ENCODE data around the gene RAB44. TPM values are rescaled to one million over a fixed set of nuclear protein-coding genes. Genes with fewer than 3 reads are reported as not detected.

RAB44 gene
- total and polyA plus RNA-seq, 3 experiments from 2014 or later, result not detected

- no peaks in the 10 kb centered on the region for H3K27me3 ChIP-seq (ENCODE audit: insufficient read depth, low read length, poor library complexity, severe bottlenecking)
- Mint-ChIP-seq H3K4me1 (no peaks in the 10 kb centered on the region), H3K27ac (no peak overlapping the region), H3K27me3 (peaks cover 0 to 4% of the 10 kb centered on the region in 2 donors), H3K36me3 (no peaks in the 10 kb centered on the region), H3K9me3 (no peaks in the 10 kb centered on the region), H3K4me3 (no peak overlapping the region)
- ChIA-PET CTCF (no interaction called here), POLR2A (interaction anchor here (0.5 kb wide), 1 partner anchor 1432 kb away, joined by 5 read pairs; no protein-coding TSS in a partner anchor)
- no peaks in the 10 kb centered on the region for H3K36me3 ChIP-seq (ENCODE audit: insufficient read depth, low read length)
- H3K4me1 ChIP-seq (ENCODE audit: insufficient read depth, low read length), result no peaks in the 10 kb centered on the region
- DNase-seq, result no peak
- no peaks in the 10 kb centered on the region for H3K9me3 ChIP-seq (ENCODE audit: low read length)
- H3K4me3 ChIP-seq (ENCODE audit: low read length), result no peak overlapping the region
- no peak overlapping the region for H3K27ac ChIP-seq (ENCODE audit: low read depth, low read length)
These were observed 17.8 kb downstream of the RAB44 start for GRCh38 chr6:36715469-36715868.

- peaks cover 0 to 4% of the 10 kb centered on the region in 2 donors for H3K27me3 Mint-ChIP-seq
- ChIA-PET CTCF (no interaction called here), POLR2A (no interaction called here)
- no peak overlapping the region for H3K27ac Mint-ChIP-seq
- no peaks in the 10 kb centered on the region for H3K9me3 Mint-ChIP-seq
- no peaks in the 10 kb centered on the region for H3K36me3 ChIP-seq (ENCODE audit: insufficient read depth, low read length)
- no peaks in the 10 kb centered on the region for H3K4me1 Mint-ChIP-seq
- no peaks in the 10 kb centered on the region for H3K4me1 ChIP-seq (ENCODE audit: insufficient read depth, low read length)
- H3K27me3 ChIP-seq (ENCODE audit: insufficient read depth, low read length, poor library complexity, severe bottlenecking), result no peaks in the 10 kb centered on the region
- no peaks in the 10 kb centered on the region for H3K9me3 ChIP-seq (ENCODE audit: low read length)
- no peak overlapping the region for H3K4me3 ChIP-seq (ENCODE audit: low read length)
- H3K4me3 Mint-ChIP-seq, result no peak overlapping the region
- H3K36me3 Mint-ChIP-seq, result no peaks in the 10 kb centered on the region
- no peak for DNase-seq
- H3K27ac ChIP-seq (ENCODE audit: low read depth, low read length), result no peak overlapping the region
These were observed 19.0 kb downstream of the RAB44 start for GRCh38 chr6:36716476-36717093.

- H3K4me1 Mint-ChIP-seq, result no peaks in the 10 kb centered on the region
- no peaks in the 10 kb centered on the region for H3K36me3 Mint-ChIP-seq
- Histone ChIP-seq H3K4me3 (ENCODE audit: low read length) (no peak overlapping the region), H3K9me3 (ENCODE audit: low read length) (no peaks in the 10 kb centered on the region), H3K27me3 (ENCODE audit: insufficient read depth, low read length, poor library complexity, severe bottlenecking) (no peaks in the 10 kb centered on the region), H3K4me1 (ENCODE audit: insufficient read depth, low read length) (no peaks in the 10 kb centered on the region), H3K36me3 (ENCODE audit: insufficient read depth, low read length) (no peaks in the 10 kb centered on the region), H3K27ac (ENCODE audit: low read depth, low read length) (no peak overlapping the region)
- no peaks in the 10 kb centered on the region for H3K9me3 Mint-ChIP-seq
- no peak overlapping the region for H3K4me3 Mint-ChIP-seq
- ChIA-PET POLR2A (no interaction called here), CTCF (no interaction called here)
- no peak overlapping the region for H3K27ac Mint-ChIP-seq
- peaks cover 0 to 4% of the 10 kb centered on the region in 2 donors for H3K27me3 Mint-ChIP-seq
- no peak for DNase-seq
These were observed 19.7 kb downstream of the RAB44 start for GRCh38 chr6:36717231-36717825.

GRCh38 chr6:36717871-36718540, 20.4 kb downstream of the RAB44 start:
- Mint-ChIP-seq H3K27me3 (peaks cover 0 to 4% of the 10 kb centered on the region in 2 donors), H3K36me3 (no peaks in the 10 kb centered on the region), H3K9me3 (no peaks in the 10 kb centered on the region), H3K4me1 (no peaks in the 10 kb centered on the region), H3K4me3 (no peak overlapping the region), H3K27ac (peak overlapping the region in 1 of 8 donors; percentile 94)
- Histone ChIP-seq H3K4me3 (ENCODE audit: low read length) (no peak overlapping the region), H3K4me1 (ENCODE audit: insufficient read depth, low read length) (no peaks in the 10 kb centered on the region), H3K27ac (ENCODE audit: low read depth, low read length) (no peak overlapping the region), H3K27me3 (ENCODE audit: insufficient read depth, low read length, poor library complexity, severe bottlenecking) (no peaks in the 10 kb centered on the region), H3K36me3 (ENCODE audit: insufficient read depth, low read length) (no peaks in the 10 kb centered on the region), H3K9me3 (ENCODE audit: low read length) (no peaks in the 10 kb centered on the region)
- CTCF ChIA-PET, result no interaction called here
- no peak for DNase-seq
- POLR2A ChIA-PET, result no interaction called here

- no peak overlapping the region for H3K27ac ChIP-seq (ENCODE audit: low read depth, low read length)
- Mint-ChIP-seq H3K9me3 (no peaks in the 10 kb centered on the region), H3K36me3 (no peaks in the 10 kb centered on the region), H3K27me3 (peaks cover 0 to 4% of the 10 kb centered on the region in 2 donors), H3K4me3 (no peak overlapping the region), H3K4me1 (no peaks in the 10 kb centered on the region), H3K27ac (peak overlapping the region in 1 of 8 donors; percentile 94)
- H3K9me3 ChIP-seq (ENCODE audit: low read length), result no peaks in the 10 kb centered on the region
- no peak for DNase-seq
- ChIA-PET CTCF (no interaction called here), POLR2A (no interaction called here)
- no peaks in the 10 kb centered on the region for H3K27me3 ChIP-seq (ENCODE audit: insufficient read depth, low read length, poor library complexity, severe bottlenecking)
- H3K4me3 ChIP-seq (ENCODE audit: low read length), result no peak overlapping the region
- H3K36me3 ChIP-seq (ENCODE audit: insufficient read depth, low read length), result no peaks in the 10 kb centered on the region
- H3K4me1 ChIP-seq (ENCODE audit: insufficient read depth, low read length), result no peaks in the 10 kb centered on the region
These were observed 20.9 kb downstream of the RAB44 start for GRCh38 chr6:36718560-36718959.

GRCh38 chr6:36719126-36719525, 21.5 kb downstream of the RAB44 start:
- H3K4me3 Mint-ChIP-seq, result no peak overlapping the region
- H3K9me3 Mint-ChIP-seq, result no peaks in the 10 kb centered on the region
- CTCF ChIA-PET, result no interaction called here
- no peaks in the 10 kb centered on the region for H3K36me3 ChIP-seq (ENCODE audit: insufficient read depth, low read length)
- H3K27me3 ChIP-seq (ENCODE audit: insufficient read depth, low read length, poor library complexity, severe bottlenecking), result no peaks in the 10 kb centered on the region
- POLR2A ChIA-PET, result no interaction called here
- no peak for DNase-seq
- H3K4me1 ChIP-seq (ENCODE audit: insufficient read depth, low read length), result no peaks in the 10 kb centered on the region
- peaks cover 0 to 4% of the 10 kb centered on the region in 2 donors for H3K27me3 Mint-ChIP-seq
- H3K36me3 Mint-ChIP-seq, result no peaks in the 10 kb centered on the region
- no peak overlapping the region for H3K4me3 ChIP-seq (ENCODE audit: low read length)
- H3K9me3 ChIP-seq (ENCODE audit: low read length), result no peaks in the 10 kb centered on the region
- no peaks in the 10 kb centered on the region for H3K4me1 Mint-ChIP-seq
- H3K27ac Mint-ChIP-seq, result no peak overlapping the region
- H3K27ac ChIP-seq (ENCODE audit: low read depth, low read length), result no peak overlapping the region

- Mint-ChIP-seq H3K4me3 (no peak overlapping the region), H3K9me3 (no peaks in the 10 kb centered on the region), H3K27me3 (peaks cover 0 to 4% of the 10 kb centered on the region in 2 donors), H3K4me1 (no peaks in the 10 kb centered on the region), H3K36me3 (no peaks in the 10 kb centered on the region), H3K27ac (peak overlapping the region in 2 of 8 donors; percentile 39 to 70)
- H3K4me3 ChIP-seq (ENCODE audit: low read length), result no peak overlapping the region
- H3K27ac ChIP-seq (ENCODE audit: low read depth, low read length), result no peak overlapping the region
- ChIA-PET POLR2A (no interaction called here), CTCF (no interaction called here)
- no peaks in the 10 kb centered on the region for H3K36me3 ChIP-seq (ENCODE audit: insufficient read depth, low read length)
- no peaks in the 10 kb centered on the region for H3K4me1 ChIP-seq (ENCODE audit: insufficient read depth, low read length)
- no peak for DNase-seq
- no peaks in the 10 kb centered on the region for H3K27me3 ChIP-seq (ENCODE audit: insufficient read depth, low read length, poor library complexity, severe bottlenecking)
- no peaks in the 10 kb centered on the region for H3K9me3 ChIP-seq (ENCODE audit: low read length)
These were observed 22.9 kb downstream of the RAB44 start for GRCh38 chr6:36720251-36721141.

Data from CD8-positive, alpha-beta memory T cell (primary cell).